GM18517 (cell line): ENCODE measurements around the gene TMEM181.
"Not testable (repeated sequence)": the region's sequence is repeated elsewhere in the genome, so short reads cannot be mapped to it uniquely, and the experiment has no call there.

ENCODE experiments used
- ATAC-seq: cut with Tn5 transposase; IDR thresholded peaks from one replicate; pipeline ENCODE4 v1.9.1; 2021; ENCODE audit warnings: mild to moderate bottlenecking, moderate library complexity; ENCODE audit not compliant: unreplicated experiment

The TMEM181 gene

DNA sequence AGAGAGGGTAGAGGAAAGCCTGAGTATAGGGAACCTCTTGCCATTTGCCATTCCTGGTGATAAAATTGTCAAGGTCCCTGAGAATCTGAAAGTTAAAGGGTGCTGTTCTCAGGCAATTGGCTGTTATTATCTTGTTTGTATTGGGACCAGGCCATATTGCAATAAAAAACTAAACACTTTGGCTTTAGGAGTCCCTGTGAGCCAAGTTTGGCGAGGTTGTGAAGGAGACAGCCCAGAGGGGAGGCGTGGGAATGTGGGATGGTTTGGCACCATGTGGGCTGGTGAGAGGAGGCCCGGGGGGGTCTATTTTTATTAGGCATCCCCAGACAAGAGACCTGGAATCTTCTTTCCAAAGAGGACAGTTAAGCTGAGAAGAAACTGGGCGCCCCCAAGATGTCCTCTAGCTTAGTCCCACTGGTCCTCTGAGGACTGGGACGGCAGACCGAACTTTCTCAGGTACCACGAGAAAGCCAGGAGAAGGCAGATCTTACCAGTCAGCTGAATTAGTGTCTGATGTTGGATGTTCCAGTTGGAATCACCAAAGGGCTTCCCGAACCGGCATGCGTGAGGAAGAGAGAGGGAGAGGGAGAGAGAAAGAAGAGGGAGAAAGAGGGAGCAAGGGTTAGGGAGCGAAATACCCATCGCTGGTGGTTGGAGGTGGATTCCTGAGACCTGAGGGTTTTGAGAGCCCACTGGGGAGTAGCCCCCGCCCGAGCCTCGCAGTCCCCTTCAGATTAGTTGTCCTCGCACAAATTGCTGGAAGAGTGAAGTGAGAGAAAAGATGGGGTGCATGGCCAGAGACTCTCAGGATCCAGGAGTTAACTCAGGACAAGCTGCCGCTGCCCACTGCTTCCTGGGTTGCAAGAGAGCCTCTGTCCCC lies 60.3 kb downstream of the TMEM181 start:
- ATAC-seq: no peak

DNA sequence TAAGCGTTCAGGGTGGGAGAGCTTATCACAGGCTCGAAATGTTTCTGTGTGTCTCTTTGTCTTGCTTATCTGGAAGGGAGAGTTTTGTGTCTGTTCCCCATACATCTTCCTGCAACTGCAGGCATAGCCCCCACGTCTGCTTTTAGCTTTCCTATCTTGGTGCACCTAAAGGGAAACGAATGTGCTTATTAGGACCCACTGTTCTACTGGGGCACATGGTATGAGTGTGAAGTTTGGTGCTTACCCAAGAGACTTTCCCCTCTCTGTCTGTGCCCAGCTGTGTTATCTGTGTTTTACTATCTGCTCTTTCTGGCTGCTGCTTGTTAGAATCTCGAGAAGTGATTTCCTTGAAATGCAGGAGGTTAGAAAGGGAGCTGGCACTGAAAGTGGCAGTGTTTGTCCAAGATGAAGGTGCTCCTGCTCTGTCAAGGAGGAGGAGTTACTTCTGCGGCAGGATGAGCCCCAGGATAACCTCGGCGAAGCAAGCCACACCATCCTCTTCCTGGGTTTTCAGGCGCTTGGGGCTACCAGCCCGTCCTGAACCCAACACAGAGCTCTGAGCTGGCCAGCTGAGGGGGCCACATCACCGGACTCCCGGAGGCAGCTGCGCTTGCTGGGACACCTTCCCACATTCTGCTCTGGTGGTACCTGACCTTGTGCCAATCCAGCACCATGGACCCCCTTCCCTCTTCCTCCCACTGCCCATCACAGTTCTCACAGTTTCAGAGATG lies 61.2 kb downstream of the TMEM181 start:
- ATAC-seq: no peak

DNA sequence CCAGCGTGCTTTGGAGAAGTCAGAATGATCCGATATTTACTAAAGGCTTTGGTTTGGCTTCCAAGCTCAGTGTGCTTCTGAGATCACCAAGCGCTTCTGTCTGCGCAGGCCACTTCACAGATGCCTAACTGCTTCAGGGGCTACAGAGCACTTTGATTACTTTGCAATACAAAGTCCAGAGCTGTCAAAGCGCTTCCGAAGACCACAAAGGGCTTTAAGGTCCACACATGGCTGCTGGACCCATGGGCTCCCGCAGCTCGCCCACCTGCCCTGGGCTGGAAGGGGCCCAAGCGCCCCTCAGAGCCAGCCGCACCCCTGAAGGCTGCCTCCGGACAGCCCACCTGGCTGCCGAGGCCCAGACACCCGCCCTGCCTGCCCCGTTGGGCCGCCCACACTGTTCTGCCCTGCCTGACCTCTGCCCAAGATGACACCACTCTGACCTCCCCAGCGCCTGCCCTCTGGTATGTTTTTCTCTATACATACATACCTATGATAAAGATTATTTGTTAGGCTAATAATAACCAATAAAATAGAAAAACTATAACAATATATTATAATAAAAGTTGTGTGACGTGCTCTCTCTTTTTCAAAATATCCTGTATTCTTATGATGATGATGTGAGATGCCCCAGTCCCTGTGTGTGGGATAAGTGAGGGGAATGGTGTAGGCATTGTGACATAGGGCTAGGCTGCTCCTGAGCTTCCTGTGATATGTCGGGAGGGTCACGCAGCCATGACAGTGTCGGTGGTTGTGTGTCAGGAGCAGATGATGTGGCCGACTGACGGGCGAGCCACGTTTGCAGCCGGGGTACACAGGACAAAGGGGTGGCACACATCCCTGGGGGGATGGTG lies 62.0 kb downstream of the TMEM181 start:
- ATAC-seq: no peak

DNA sequence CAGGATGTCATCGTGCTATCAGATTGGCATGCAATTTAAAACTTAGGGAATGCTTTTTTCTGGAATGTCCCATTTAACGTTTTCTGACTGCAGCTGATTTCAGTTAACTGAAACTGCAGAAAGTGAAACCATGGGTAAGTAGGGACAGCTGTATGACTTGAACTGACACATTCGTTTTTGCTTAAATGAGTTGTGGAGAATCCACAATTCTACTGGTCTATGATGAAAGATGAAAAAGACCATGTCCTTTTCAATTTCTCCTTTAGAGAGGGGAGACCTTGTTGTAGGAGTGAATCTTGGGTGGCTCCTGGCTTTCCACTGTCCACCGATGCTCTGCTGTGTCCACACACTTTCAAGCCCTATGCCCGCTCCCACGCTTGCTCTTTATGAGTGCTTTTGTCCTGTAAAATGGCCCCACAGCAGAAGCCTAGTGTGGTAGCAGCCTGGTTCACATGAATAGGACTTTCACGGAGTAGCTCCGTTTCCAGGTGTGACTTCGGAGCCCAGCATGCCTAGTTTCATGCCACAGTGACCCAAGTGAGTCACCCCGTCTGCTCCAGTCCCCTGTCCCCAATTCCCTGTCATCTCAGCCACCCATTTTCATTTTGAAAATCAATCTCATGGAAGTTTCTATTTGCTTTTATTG lies 62.8 kb downstream of the TMEM181 start:
- no peak for ATAC-seq

DNA sequence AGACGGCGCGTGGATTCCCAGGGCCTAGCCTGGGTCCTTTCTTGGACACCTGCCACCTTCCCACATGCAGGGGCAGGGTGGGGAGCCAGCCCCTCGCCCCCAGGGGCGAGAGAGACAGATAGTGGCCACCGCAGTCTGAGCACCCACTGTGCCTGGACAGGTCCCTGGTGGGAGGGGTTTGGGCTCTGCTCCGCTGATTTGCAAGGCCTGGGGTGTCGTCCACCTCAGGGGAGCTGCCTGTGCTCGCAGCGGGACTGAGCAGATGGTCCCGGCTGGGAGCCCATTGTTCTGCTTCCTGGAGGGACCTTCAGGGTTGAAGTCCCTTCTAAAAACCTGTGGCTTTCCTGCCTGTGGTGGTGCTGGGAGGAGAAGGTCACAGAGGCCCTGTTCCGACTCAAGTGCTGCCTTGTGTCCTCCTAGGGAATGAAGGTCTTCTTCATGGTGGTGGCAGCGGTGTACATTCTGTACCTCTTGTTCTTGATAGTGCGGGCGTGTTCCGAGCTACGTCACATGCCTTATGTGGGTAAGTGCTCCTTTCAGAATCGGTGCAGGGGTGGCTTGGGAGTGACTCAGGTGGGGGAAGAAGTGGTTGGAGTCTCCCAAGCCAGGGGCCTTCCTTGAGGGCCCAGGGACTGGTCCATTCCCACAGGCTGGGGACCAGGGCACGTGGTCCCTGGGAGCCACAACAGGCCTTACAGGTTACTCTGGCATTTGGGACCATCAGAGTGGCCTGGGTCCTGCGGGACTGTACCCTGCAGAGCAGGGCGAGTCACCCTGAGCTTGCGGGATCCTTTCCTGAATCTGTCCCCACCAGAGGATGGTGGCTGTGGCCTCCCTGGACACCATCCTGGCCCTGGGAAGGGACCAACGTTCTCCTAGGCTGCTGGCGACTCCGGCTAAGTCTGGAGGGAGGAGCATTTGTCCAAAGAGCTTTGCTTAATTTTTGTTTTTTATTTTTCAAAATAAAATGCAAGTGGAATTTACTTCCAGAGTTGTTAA lies 65.1 kb downstream of the TMEM181 start:
- ATAC-seq: no peak

GRCh38 chr6:158625881-158626305 lies 66.0 kb downstream of the TMEM181 start:
- no peak for ATAC-seq

- ATAC-seq: no peak
Observed at GRCh38 chr6:158626360-158627167, 66.7 kb downstream of the TMEM181 start.

DNA sequence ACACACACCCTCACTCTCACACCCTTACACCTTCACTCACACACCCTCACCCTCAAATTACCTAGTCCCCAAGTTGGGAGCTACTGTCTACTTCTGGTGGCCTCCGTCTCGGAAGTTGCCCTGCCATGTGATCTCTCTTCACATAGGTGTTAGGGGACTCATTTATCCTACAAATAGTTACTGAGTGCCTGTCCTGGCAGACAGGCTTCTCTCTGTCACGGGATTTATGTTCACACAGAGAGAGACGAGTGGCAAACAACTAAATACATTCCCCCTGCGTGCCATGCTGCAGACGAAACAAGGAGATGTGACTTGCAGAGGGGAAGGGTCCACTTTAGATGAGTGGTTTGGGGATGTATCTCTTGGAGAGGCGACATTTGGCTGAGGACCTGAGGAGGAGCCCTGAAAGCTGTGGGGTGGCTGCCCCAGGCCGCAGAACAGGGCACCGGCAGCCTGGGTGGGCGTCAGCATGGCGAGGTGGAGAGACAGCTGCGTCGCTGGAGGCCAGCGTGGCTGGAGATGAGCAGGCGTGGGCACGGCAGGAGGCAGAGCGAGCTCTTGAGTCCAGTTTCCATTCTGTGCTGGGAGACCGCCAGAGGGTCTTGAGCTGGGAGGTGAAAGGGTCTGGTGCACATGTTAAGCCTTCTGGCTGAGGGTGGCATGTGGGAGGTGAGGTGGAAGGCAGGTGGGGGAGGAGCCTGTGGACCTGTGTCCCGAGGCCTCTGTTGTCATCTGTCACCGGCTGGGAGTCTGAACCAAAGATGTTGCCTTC lies 67.5 kb downstream of the TMEM181 start:
- ATAC-seq: no peak

DNA sequence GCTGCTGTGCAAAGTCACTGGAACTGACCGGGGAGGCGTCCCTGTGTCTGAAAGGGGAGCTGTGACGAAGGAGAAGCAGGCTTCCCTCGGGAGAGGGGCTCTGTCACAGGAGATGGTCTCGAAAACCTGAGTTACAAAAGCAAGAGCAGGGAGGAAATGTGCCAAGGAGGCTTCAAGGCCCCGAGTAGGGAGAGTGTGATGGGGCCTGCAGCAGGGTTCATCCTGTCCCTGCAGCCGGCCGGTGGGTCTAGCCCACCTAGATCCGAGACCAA lies 68.0 kb downstream of the TMEM181 start:
- no peak for ATAC-seq

GRCh38 chr6:158628542-158628941 lies 68.7 kb downstream of the TMEM181 start:
- no peak for ATAC-seq

GRCh38 chr6:158629367-158630221 lies 69.7 kb downstream of the TMEM181 start:
- ATAC-seq: no peak

- ATAC-seq: no peak
Observed at GRCh38 chr6:158630938-158631616, 71.2 kb downstream of the TMEM181 start.

GRCh38 chr6:158631678-158632537 lies 72.0 kb downstream of the TMEM181 start:
- ATAC-seq: no peak

- ATAC-seq: not testable (repeated sequence)
Observed at GRCh38 chr6:158632538-158633119, 72.7 kb downstream of the TMEM181 start.

DNA sequence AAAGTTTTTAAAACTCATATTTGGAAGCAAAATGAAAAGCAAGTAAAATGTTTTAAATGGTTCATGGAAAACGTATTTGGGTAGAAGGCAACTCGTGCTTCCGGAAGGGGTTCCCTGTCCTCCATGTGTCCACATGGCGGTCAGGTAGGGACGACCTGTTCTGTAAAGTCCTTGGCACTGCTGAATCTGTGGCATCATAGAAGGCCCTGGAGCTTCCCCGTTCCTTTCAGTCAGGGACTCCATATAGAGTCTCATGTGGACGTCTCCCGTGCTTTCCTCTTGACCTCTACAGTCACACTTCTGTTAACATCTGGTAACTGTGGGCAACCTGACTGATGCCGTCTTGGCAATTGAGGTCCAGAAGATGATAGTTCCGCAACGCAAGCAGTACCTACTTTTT lies 73.2 kb downstream of the TMEM181 start:
- no peak for ATAC-seq
